Measurements from ENCODE around the gene SNX3.
"Not testable (repeated sequence)": the region's sequence is repeated elsewhere in the genome, so short reads cannot be mapped to it uniquely, and the experiment has no call there.

SNX3 gene

GRCh38 chr6:108260809-108261569 is at the start of gene SNX3:
SNX3 (minus strand) TSS chr6:108261040; CDS start chr6:108260921, 119 bp downstream.
- DNase-seq: peak; percentile 73 to 80 (median 76)

DNA sequence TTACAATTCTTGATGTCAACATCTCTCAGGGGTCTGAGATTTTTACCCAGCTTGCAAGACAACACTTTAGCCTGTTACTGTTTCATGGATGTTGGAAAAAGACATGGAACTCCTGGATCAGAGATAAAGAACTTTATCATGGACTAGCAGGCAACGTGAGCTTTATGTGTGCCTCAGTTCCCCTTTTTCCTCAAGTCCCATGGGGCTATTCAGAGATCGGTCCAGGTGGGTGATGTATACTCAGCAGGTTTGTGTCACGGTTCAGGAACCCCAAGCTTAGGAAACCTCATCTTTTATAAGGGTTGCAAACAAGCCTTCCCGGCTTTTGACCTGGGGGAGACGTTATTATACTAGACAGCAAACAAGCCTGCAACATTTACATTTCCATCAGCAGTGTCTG is 49.0 kb upstream of the SNX3 start:
- DNase-seq: no peak

GRCh38 chr6:108308641-108309040 is 47.8 kb upstream of the SNX3 start:
- DNase-seq: not testable (repeated sequence)

GRCh38 chr6:108304646-108305045 is 43.8 kb upstream of the SNX3 start:
- no peak for DNase-seq

GRCh38 chr6:108302386-108302785 is 41.5 kb upstream of the SNX3 start:
- no peak for DNase-seq

DNA sequence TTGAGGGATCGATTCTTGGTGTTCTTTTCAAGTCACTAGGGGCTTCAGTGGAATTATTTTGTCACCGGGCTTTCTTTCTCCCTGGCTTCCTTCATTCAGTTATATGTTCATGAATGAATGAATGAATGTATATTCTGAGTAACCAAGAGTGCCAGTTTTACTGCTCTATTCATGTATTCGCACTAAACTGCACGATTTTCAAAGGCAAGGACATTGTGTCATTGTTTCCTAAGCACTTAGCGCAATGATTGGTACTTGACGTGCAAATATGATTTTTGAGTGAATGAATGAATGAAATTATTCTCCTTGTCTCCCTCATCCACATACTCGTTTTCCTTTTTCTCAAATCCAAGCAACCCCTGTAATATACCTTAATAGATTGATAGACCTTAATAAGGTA is 34.8 kb upstream of the SNX3 start:
- DNase-seq: no peak

DNA sequence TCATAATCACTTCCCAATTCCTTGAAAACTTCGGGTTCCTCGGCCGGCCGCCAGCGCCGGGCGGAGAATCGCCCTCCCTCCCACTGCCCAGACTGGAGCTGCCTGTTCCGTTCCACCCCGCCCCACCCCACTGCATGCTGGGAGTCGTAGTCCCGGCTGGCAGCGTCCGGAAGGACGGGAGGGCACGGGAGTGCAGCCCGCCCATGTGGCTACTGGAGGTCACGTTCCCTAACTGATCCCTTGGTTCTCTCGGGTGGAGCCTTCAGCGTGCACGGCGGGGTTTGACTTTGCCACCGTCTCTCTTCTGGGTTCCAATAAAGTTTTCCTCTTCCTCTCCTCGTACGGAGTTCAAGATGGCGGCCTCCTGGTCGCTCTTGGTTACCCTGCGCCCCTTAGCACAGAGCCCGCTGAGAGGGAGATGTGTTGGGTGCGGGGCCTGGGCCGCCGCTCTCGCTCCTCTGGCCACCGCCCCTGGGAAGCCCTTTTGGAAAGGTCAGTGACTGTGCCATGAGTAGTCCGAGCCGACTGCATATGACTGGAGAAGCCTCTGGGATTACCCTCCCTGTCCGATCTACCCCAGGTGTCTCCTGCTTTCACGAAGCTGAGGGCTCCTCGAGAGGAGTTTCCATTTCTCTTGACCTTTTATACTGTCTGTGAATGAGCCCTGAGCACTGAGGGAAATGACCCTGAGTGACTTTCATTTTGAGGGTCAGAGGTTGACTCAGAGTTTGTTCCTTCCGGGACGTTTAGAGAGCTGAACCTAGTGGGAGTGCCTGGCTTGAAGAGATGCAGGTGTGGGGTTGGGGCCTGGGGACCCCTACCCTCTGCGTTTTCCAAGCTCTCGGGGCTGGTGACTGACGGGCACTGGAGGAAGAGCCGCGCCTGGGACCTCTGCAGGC is 34.1 kb upstream of the SNX3 start, which contains the start of gene AFG1L:
Gene AFG1L (plus strand): TSS at position 328 of the 899 bp plus-strand sequence. CDS start 26 bp downstream, at position 354.
- DNase-seq: peak; percentile 69 to 76 (median 74)

DNA sequence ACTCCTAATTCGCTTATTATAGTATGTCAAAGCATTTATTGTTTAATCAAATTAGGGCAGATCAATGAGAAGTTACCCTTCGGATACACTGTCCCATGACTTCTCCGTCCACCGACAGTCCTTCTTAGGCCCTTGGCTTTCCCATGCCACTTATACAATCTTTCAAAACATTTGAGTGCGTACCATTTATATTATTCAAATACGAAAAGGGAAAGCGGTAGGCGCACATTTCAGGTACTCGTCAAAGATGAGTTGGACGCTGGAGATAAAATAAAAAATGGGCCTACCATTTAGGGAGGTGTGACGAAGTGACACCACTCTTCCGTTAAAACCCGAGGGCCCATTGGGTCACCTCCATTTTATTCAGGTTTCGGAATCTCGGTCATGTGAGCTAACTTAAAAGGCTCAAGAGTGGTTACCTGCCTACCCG is 33.5 kb upstream of the SNX3 start:
- no peak for DNase-seq

GRCh38 chr6:108293527-108294296 is 32.9 kb upstream of the SNX3 start:
- no peak for DNase-seq

- not testable (repeated sequence) for DNase-seq
Measured at GRCh38 chr6:108292561-108292960, 31.7 kb upstream of the SNX3 start.

GRCh38 chr6:108291091-108291490 is 30.3 kb upstream of the SNX3 start:
- no peak for DNase-seq

GRCh38 chr6:108288742-108289141 is 27.9 kb upstream of the SNX3 start:
- DNase-seq: no peak

GRCh38 chr6:108287373-108287772 is 26.5 kb upstream of the SNX3 start:
- DNase-seq: no peak

DNA sequence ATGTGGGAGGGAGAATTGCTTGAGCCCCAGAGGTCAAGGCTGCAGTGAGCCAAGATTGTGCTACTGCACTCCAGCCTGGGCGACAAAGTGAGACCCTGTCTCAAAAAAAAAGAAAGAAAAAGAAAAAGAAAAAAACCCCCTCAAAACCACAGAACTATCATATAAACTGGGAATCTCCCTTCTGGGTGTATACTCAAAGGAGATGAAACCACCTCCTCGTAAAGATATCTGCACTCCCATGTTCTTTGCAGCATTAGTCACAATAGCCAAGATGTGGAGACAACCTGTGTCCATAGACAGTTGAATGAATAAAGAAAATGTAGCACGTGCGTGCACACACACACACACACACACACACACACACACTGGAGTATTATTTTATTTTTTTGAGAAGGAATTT is 25.5 kb upstream of the SNX3 start:
- DNase-seq: no peak

DNA sequence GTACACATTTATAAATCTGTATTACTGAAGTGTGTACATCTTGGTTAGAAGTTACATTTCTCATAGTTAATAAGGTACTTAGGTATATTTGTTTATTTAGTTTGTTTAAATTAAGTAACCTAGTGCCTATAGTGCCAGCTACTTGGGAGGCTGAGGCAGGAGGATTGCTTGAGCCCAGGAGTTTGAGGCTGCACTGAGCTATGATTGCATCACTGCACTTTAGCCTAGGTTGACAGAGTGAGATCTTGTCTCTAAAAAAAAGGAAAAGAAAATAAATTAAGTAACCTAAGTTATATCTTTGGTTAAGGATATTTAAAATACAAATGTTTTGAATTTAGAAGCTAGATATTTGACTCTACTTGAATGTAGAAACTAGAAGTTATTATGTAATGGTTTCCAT is 24.5 kb upstream of the SNX3 start:
- no peak for DNase-seq

GRCh38 chr6:108277831-108278230 is 17.0 kb upstream of the SNX3 start:
- no peak for DNase-seq

DNA sequence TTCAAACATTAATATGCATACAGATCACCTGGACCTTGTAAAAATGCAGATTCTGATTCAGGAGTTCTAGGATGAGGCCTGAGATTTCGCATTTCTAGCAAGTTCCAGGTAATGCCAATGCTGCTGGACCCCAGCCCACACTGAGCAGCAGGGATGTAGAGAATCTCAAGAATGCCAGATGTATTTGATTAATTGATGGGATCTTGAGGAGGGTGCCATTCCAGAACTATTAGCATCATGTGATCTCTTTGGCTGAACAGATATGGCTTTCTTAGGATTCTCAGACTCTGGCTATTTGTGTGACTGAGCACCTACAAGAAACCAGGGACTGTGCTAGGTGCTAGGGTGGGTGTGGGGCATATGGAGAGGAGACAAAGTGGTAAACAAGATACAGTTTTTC is 16.5 kb upstream of the SNX3 start:
- DNase-seq: no peak

GRCh38 chr6:108275976-108276375 is 15.1 kb upstream of the SNX3 start:
- no peak for DNase-seq

DNA sequence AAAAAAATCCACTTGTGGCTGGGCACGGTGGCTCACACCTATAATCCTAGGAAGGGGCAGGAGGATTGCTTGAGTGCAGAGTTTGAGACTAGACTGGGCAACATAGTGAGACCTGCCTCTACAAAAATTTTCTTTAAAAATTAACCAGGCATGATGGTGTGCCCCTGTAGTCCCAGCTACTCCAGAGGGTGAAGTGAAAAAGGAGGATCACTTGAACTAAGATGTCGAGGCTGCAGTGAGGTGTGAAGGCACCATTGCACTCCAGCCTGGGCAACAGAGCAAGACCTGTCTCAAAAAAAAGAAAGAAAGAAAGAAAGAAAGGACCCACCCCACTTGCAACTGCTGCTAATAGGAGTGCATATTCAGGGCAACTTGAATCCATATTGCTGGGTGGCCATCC is 13.7 kb upstream of the SNX3 start:
- no peak for DNase-seq

DNA sequence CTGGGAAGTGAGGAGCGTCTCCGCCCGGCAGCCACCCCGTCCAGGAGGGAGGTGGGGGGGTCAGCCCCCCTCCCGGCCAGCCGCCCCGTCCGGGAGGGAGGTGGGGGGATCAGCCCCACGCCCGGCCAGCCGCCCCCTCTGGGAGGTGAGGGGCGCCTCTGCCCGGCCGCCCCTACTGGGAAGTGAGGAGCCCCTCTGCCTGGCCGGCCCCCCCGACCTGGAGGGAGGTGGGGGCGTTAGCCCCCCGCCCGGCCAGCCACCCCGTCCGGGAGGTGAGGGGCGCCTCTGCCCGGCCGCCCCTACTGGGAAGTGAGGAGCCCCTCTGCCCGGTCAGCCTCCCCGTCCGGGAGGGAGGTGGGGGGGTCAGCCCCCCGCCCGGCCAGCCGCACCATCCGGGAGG is 9.1 kb upstream of the SNX3 start:
- DNase-seq: not testable (repeated sequence)

DNA sequence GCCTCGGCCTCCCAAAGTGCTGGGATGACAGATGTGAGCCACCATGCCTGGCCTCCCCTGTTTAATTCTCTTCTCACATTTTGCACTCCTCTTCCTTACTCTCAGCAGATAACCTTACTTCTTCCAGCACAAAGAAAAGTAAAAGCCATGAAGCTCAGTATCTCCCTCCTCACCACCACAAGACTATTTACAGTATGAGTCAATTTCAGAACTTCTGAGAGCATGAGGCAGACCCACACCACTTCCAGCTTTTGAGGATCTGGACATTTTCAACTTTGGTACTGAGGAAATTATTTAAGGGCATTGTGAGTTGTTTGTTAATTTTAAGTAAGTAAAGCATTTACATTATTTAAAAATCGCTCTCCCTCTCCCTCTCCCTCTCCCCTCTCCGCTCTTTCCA is 8.0 kb upstream of the SNX3 start:
- no peak for DNase-seq

DNA sequence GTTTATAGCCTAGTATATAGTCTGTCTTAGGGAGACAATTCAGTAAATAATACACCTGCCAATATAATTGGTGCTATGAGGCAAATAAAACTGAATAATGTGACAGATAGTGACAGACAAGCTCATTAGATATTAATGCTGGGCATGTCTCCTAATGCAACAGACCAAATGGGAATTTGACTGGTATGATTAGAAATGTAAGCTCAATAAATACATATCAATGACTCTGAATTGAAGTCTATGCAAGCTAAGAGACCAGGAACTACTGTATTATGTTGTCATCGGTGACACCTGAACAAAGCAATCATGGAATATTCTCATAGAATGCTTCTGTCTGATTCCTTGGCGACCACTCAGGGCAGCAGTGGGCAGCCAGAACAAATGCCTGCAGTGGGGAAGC is 2.5 kb upstream of the SNX3 start:
- no peak for DNase-seq

All from activated CD4-positive, CD25-positive, alpha-beta regulatory T cell (primary cell).